Fibroblast of skin of left quadriceps (primary cell): Measurements from ENCODE around the gene COL5A1.
"Not testable (repeated sequence)": the region's sequence is repeated elsewhere in the genome, so short reads cannot be mapped to it uniquely, and the experiment has no call there.

Experiments
- DNase-seq, 2 experiments: peaks; one replicate each; pipeline ENCODE4 v3.0.0-alpha.2; 2013; ENCODE audit warnings: low read depth in 2 of 2

COL5A1 gene

GRCh38 chr9:134655586-134656333 is 14.2 kb downstream of the COL5A1 start:
- no peak for DNase-seq

- DNase-seq: no peak
Measured at GRCh38 chr9:134656334-134657006, 14.9 kb downstream of the COL5A1 start.

GRCh38 chr9:134657666-134658377 is 16.2 kb downstream of the COL5A1 start:
- no peak for DNase-seq

GRCh38 chr9:134658378-134658955 is 16.9 kb downstream of the COL5A1 start:
- DNase-seq: no peak

- no peak for DNase-seq
Measured at GRCh38 chr9:134659688-134660131, 18.1 kb downstream of the COL5A1 start.

- DNase-seq: no peak
Measured at GRCh38 chr9:134660407-134660806, 18.8 kb downstream of the COL5A1 start.

GRCh38 chr9:134661299-134661698 is 19.7 kb downstream of the COL5A1 start:
- DNase-seq: no peak

GRCh38 chr9:134661791-134662142 is 20.2 kb downstream of the COL5A1 start:
- DNase-seq: peak in 1 of 2 experiments; percentile 29

GRCh38 chr9:134662143-134662876 is 20.7 kb downstream of the COL5A1 start:
- peak; percentile 87 to 88 for DNase-seq

GRCh38 chr9:134663084-134663483 is 21.5 kb downstream of the COL5A1 start:
- no peak for DNase-seq

- peak in 1 of 2 experiments; percentile 27 for DNase-seq
Measured at GRCh38 chr9:134663753-134664415, 22.3 kb downstream of the COL5A1 start.

- no peak for DNase-seq
Measured at GRCh38 chr9:134664446-134664845, 22.8 kb downstream of the COL5A1 start.

GRCh38 chr9:134666208-134666607 is 24.6 kb downstream of the COL5A1 start:
- DNase-seq: no peak

GRCh38 chr9:134666831-134667230 is 25.2 kb downstream of the COL5A1 start:
- no peak for DNase-seq

GRCh38 chr9:134668977-134669376 is 27.4 kb downstream of the COL5A1 start:
- DNase-seq: not testable (repeated sequence)

GRCh38 chr9:134669399-134669955 is 27.9 kb downstream of the COL5A1 start:
- DNase-seq: peak; percentile 16 to 25

- peak; percentile 81 to 83 for DNase-seq
Measured at GRCh38 chr9:134670042-134670525, 28.5 kb downstream of the COL5A1 start.

- DNase-seq: no peak
Measured at GRCh38 chr9:134670851-134671281, 29.3 kb downstream of the COL5A1 start.

- no peak for DNase-seq
Measured at GRCh38 chr9:134671341-134672113, 29.9 kb downstream of the COL5A1 start.

GRCh38 chr9:134676361-134676760 is 34.8 kb downstream of the COL5A1 start:
- no peak for DNase-seq
